Stimulated activated CD8-positive, alpha-beta memory T cell treated with anti-CD3 and anti-CD28 coated beads, Interleukin-7, amount 100 ng/mL, for 48 hours (primary cell): ENCODE results near the gene PRKRA.
A peak's percentile ranks its signal among the peaks of the same experiment; 100 is the strongest.
"Not testable (repeated sequence)": the region's sequence is repeated elsewhere in the genome, so short reads cannot be mapped to it uniquely, and the experiment has no call there.

Experiments
- DNase-seq, 2 donors: peaks; one replicate each; pipeline ENCODE4 v3.0.0-alpha.2; 2020; ENCODE audit warnings: low read depth in 1 of 2; ENCODE audit errors: extremely low read depth in 1 of 2

Gene PRKRA

DNA sequence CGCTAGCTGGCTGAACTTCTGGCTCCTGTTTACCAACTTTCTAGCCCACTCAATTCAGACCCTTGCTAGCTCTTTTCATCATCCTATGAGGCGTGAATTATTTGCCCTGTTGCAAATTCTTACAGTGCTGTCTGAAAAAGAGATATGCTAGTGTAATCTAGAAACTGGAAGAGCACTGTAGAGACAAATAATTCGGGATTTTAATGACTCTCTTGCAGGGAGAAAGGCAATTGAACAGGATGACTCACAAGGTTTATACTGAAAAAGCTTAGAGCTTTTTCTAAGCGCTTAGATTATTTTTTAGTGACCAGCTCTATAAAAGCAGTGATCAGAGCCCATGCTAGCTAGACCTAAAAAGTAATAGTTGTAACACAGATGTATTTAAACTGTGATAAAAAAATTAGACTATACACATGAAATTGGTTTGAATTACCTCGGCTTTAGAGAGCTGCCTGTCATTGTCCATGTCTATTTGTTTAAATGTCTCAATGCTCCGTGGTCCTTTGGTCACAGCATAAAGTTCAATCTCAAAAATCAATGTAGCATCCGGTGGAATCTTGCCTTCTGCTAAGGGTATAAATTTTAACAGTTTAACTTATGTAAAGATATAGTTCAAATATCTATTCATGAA lies 18.4 kb upstream of the PRKRA start:
- DNase-seq = no peak

DNA sequence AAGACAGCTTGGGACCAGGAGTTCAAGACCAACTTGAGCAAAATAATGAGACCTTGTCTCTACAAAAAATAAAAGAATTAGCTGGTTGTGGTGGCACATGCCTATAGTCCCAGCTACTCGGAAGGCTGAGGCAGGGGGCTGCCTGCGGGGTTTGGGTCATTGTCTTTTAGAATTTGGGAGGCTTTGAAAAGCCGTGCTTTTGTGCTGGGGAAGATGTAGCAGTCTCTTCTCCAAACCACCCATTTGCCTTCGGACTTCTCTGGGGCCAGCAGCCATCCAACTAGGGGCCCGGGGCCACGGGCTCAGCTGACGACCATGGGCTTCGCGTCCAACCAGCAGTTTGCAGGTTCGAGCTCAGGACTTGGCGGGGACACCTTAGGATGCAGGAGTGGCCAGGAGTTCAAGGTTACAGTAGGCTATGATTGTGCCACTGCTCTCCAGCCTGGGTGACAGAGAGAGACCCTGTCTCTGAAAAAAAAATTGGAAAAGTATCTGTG lies 6.5 kb upstream of the PRKRA start:
- no peak for DNase-seq

DNA sequence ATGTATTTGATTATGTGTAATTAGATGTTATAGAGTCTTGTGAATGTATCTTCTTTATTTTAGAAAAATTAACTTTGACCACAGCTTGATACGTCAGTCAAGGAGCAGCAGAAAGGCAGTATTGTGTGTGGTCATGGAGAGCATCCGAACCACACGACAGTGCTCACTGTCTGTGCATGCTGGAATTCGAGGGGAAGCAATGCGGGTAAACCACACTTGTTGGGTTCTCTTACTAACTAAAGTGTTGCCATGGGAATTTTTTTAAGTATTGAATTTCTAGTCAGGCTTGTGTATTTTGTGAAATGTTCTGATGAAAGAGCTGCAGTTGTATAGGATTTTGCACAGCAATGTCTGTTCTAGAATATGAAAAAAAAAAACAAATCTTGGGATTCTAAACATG lies 5.0 kb upstream of the PRKRA start:
- no peak for DNase-seq

DNA sequence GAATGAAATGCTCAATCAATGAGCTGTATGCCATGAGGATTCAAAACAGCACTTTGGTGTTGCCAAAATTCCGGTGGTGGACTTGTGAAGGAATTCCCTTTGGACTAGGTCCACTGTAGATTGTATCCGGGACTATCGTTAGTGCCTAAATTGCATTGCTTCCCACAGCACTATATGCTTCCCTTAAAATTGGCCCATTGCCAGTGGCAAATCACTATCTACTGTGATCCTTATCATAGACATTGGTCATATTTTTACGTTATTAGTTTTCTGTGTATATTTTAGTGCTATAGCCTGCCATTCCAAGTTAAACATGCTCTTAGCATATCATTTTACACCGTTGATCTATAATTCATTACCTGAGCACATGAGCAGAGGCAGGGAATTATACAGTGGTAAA lies 1.9 kb upstream of the PRKRA start:
- no peak for DNase-seq

DNA sequence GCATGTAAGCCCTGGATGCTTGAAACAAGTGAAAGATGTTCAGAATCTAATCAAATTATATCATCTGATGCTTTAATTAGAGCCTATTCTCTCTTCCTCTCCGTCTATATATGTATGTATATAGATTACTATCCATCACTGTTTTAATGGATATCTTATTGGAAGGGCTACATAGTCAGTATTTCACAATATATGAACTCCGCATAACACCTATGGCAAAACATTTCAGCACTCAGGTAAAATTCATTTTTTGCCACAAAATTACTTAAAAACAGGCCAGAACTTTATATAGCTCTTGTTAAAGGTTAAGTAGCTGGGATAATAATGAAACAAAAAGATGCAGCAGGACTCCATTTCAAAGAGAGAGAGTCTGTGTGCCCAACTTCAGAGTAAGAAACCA lies 1.4 kb upstream of the PRKRA start:
- DNase-seq = no peak

DNA sequence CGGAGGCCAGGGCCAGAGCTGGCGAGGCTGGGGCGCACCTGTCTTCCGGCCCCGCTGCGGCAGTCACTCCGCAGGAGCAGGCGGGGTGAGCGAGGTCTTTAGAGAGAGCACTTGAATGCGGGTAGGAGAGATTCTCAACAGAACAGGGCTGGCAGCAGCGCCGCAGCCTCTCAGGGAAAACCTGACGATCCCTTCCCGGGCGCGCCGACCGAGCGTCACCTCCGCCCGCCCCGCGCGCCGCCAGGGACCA lies 526 bp downstream of the PRKRA start:
- DNase-seq = peak in 1 of 2 donors; percentile 63

DNA sequence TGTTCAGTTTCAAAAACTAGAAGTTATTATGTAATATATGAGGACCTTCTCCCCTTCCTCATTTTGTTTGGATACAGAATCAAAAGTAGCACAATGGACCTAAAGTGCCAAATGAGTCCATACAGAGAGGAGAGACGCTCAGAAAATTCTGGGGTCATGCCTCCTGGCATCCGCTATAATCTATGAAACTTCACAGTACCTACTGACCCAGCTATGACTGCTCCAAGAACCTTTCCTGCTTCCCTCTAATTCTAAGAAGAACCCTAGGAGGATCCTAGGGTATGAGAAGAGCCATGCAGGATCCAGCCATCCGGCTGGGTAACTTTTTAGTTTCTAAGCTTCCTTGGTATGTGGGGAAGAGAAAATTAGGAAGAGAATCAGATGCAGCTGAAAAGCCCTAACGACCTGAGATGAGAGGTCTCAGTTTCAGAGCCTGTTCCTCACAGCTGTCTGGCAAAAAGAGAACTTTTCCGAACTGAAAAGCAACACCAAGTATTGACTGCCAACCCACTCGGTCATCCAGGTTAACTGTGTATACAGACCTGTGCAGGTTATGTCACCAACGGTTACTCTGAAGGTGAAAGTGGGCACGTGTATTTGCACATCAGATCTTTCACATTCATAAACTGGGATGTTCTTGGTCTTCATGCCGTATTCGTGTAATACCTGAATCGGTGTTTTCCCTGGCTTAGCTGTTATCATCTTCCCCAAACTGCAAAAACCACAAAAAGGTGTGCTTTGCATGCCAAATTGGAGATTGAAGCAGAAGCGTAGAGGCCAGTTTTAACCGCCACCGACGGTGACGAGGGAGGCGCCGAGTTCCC lies 1.1 kb downstream of the PRKRA start:
- no peak for DNase-seq

DNA sequence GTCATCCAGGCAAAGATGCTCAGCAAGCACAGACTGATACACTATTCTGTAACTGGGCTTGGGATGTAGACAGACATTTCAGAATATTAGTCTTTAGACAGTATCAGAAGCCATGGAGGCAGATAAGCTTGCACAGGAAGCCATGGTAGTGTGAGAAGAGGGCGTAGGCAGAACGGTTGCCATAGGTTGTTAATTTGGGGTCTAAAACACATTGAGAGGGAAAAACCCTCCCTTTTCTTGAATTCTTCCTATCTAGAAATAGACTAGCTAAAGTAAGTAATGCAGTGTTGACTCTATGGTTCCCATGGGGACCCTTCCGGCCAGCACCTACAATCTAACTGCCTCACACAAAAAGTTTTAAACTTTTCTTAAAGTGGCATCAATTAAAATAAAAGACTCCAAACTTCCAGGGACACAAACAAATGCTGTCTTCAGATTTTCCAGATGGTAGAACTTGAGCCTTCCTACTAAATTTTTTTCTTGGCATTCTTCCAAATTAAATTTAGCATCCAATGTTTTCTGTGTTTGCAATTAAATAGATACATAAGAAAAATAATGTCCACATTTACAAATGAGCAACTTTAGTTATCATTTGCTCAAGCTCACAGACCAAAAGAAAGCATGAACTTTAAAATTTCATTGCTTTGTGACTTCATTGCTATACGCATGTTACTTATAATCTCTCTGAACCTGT lies 1.9 kb downstream of the PRKRA start:
- no peak for DNase-seq

DNA sequence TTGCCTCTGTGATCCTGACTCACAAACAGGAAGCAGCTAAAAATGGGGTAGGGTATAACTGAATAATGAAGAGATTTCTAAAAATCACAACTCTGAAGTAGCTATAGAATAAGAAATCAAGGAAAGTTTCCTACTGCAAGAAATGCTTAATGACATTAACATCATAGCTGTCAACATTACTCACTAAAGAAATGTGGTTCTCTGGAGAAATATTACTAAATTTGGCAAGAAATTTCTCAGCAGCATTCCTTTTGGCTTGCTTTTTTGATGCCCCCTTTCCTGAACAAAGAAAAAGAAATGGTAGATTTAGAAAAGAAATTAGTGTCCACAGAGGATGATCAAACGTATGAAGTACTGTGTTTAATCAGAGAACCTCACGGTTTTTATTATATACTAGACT lies 9.5 kb downstream of the PRKRA start:
- no peak for DNase-seq

DNA sequence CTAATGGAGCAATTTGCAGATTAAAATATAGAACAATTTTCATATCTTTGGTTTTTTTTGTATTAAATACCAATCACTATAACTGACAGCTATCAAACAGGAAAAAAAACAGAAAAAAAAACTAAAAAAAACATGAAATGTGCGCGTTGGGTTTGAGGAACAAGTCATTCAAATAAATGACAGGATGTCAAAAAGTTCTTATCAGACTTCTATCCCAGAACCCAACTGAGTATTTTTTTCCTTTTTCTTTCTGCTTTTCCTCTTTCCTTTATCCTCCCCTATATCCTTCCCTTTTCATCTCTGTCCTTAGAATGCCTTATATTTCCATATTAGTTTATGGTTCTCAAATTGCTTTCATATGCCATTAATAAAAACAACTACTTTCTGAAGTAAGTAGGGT lies 14.3 kb downstream of the PRKRA start:
- DNase-seq = no peak

DNA sequence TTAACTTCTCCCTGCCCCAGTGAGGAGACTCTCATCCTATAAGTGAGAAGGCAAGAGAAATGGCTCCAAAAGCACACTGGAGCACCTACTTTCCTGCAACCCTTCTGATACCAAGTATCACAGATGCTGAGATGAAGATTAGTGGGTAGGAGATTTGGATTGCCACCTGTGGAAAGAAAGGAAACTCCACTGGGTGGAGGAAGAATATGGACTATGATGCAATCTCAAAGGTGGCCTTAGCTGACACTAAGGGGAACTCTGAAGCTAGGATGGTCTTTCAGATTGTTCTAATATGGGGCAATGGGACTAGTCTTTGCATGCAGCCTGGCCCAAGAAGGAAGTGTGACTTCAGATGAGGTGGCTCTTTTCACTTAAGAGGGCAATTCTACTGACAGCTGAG lies 21.6 kb downstream of the PRKRA start:
- no peak for DNase-seq

DNA sequence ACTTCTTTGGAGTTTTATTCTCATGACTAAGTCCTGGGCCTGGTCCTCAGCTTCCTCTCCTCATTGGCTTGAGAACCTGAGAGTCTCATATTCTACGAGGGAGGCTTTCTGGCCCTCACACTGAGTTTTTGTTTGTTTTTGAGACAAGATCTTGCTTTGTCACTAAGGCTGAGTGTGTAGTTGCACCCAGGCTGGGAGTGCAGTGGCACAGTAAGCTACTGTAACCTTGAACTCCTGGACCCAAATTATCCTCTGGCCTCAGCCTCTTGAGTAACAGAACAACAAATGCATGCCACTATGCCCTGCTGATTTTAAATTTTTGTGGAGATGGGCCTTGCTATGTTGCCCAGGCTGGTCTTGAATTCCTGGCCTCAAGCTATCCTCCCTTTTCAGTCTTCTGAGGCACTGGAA lies 22.6 kb downstream of the PRKRA start:
- DNase-seq = no peak

DNA sequence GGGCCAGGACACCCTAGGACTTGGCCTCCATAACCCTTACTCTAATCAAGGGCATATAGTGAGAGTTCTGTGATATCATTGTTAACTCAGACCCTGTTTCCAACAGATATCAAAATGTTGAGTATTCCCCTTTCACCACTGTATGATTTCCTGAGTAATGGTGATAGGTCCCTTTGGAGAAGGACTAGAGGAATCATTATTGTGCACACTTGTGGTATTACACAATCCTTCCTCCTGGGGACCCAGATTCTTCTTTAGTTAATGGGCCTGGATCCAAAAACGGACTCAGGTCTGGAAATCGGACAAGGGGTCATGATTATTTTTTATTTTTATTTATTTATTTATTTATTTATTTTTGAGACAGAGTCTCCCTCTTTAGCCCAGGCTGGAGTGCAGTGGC lies 23.5 kb downstream of the PRKRA start:
- DNase-seq = no peak

DNA sequence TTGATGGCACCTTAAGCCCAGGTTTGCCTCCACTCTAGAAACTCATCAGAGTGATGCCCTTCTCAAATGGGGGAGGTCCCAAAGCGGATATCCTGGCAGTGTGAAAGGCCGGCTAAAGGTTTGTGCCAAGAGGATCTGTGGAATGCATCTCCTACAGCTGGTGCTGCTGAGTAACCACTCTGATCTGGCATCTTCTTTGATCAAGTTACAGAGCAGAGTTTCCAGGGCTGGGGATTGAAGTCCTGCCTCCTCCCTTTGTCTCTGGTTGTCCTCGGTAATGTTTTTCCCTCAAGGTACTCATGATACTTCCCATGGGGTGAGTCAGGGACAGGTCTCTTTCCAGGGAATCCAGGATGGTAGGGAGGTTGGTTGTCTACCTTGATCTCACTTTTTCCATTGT lies 24.6 kb downstream of the PRKRA start:
- DNase-seq = no peak

DNA sequence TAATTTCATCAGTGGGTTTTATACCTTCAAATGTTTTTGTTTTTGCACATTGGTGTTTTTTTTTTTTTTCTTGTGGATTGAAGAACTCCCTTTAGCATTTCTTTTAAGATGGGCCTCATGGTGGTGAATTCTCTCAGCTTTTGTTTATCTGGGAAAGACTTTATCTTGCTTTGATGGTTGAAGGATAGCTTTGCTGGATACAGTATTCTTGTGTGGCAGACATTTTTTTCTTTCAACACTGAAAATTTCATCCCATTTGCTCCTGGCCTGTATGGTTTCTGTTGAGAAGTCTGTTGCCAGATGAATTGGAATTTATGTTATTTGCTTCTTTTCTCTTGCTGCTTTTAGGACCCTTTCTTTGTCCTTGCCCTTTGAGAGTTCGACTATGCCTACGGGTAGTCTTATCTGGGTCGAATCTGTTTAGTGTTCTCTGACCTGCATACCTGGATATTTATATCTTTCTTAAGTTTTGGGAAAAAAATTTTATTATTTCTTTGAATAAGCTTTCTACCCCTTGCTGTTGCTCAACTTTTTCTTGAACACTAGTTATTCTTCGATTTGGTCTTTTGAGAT lies 25.6 kb downstream of the PRKRA start:
- DNase-seq = no peak

DNA sequence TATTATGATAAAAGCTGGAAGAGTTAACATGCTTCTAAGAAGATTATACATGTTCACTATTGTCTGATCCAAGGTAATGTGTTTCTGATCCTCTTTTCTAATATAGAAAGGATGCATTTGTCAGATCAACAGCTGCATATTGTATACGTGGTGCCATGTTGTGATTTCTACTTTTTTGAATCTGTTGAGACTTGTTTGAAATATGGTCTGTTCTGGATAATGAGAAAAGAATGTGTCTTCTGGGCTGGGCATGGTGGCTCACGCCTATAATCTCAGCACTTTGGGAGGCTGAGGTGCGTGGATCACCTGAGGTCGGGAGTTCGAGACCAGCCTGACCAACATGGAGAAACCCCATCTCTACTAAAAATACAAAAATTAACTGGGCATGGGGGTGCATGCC lies 27.2 kb downstream of the PRKRA start:
- DNase-seq = not testable (repeated sequence)

DNA sequence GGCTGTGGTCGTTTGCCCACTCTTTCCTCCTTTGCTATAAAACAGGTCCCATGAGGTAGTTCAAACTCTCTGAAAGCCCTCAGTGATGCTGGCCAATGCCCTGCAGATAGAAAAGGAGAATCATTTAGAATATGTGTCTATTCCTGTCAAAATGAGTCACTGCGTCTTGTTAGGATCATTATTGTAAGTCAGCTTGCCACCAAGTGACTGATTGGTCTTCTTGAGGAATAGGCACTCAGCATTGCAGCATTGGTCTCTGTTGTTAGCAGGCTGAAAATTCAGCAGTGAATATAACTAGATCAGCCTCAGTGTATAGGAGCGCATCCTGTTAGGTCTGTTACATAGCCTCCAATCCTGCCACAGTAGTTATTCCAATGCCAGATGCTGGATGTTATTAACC lies 28.9 kb downstream of the PRKRA start:
- no peak for DNase-seq

DNA sequence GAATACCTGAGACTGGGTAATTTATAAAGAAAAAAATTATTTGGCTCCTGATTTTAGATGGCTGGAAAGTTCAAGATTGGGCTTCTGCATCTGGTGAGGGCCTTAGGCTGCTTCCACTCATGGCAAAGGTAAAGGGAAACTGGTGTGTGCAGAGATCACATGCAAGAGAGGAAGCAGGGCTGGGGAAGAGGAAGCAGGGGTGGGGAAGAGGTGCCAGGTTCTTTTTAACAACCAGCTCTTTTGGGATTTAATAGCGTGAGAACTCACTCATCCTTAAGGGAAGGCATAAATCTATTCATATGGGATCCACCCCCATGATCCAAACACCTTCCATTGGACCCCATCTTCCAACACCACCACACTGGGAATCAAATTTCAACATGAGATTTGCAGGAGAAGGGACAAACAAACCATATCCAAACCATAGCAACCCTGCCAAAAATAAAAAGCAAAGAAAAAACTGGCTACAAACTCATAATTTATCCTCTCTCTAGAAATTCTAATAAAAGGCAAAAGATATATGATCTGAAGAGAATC lies 30.4 kb downstream of the PRKRA start:
- DNase-seq = no peak

DNA sequence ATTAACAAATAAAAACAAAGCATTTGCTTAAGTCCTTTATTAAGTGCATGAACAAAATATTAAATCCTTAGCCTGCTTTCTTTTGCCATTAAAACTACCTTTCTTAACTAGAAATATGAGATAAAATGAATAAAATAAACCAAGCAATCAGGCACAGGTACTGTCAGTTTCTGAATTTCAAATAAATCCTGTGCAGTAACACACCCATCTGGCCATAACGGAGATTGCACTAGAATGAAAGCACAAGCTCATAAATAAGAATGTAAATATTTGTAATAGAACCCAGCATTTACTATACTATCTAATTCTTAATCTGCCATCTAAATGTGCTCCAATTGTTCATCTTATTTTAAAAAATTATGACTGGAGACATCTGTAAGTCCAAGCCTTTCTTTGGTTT lies 31.9 kb downstream of the PRKRA start:
- DNase-seq = no peak

DNA sequence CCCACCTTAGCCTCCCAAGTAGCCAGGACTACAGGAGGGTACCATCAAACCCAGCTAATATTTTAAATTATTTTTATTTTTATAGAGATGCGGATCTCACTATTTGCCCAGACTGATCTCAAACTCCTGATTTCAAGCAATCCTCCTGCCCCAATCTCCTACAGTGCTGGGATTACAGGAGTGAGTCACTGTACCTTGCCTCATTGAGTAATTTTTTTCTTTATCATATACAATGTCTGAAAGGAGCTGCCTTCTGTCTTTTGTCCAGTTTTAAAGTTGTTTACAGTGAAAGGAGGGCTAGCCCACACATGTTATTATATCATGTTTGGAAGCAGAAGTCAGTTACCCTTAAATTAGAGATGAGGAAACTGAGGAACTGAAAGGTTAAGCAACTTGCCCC lies 32.5 kb downstream of the PRKRA start:
- no peak for DNase-seq

DNA sequence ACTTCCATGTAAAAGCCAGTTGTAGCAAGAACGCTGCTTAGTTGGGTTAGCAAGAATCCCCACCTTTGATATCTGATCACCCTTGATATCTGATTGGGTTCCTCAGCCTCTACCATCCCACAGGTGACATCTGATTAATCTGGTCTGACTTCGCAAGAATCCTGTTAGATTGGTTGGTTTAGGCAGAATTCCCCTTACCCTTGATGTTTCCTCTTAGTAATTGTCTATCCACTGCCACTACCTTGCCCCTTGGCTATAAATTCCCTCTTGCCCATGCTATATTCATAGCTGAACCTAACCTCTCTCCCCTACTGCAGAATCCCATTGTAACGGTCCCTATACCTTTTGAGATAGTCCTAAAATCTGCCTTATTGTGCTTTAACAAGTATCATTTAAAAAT lies 33.1 kb downstream of the PRKRA start:
- no peak for DNase-seq

DNA sequence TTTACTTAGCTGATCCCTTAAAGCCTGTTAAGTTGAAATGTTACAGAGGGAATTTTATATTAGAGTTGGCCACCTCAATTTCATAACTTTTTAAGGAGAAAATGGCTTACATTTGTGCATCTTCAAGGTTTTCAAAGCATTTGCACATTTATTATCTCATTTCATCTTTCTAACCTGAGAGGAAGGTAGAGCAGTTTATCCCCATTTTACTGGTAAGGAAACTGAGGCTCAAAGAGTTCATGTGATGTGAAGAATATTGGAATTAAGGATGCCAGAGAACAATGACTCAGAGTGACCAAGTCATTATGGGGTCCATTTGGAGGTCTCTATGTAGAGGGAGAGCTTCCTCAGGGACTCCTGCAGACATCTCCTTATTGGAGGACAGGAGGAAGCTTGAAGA lies 35.0 kb downstream of the PRKRA start:
- no peak for DNase-seq
